ENCODE measurements around the gene RCSD1. TPM values are rescaled to one million over a fixed set of nuclear protein-coding genes. Genes with fewer than 3 reads are reported as not detected.

Gene RCSD1
- total and polyA plus RNA-seq, 2 experiments from 2014 or later = 0.77 to 0.80 TPM

DNA sequence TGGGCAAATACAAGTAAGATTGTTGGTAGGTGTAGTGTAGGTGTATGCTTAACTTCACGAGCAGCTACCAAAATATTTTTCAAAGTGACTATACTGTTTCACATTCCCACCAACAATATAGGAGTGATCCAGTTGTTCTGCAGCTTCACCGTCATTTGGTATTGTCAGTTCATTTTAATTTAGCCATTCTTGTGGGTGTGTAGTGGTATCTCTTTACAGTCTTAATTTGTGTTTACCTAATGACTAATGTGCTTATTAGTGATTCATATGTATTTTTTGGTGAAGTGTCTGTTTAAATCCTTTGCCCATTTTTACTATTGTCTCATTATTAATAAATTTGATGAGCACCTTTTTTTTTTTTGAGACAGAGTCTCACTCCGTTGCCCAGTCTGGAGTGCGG, 35.4 kb downstream of the RCSD1 start:
- no peak for DNase-seq (ENCODE audit: low spot score)
- peaks cover 10% of the 10 kb centered on the region for H3K4me1 ChIP-seq (ENCODE audit: insufficient read depth)
- no peaks in the 10 kb centered on the region for H3K36me3 ChIP-seq (replicated peaks; ENCODE audit: insufficient read depth, low read depth)
- H3K9me3 ChIP-seq (ENCODE audit: low read depth) = no peaks in the 10 kb centered on the region
- H3K27ac ChIP-seq = no peak overlapping the region
- H4K20me1 ChIP-seq (ENCODE audit: insufficient read depth, poor library complexity, severe bottlenecking) = no peaks in the 10 kb centered on the region
- no peak overlapping the region for H2AFZ ChIP-seq
- H3K9me2 ChIP-seq (replicated peaks; ENCODE audit: insufficient read depth) = no peaks in the 10 kb centered on the region
- TF ChIP-seq EZH2phosphoT487 (IDR thresholded peaks at IDR 0.05; ENCODE audit: low read depth, severe bottlenecking, unreplicated experiment) = no peak
- TF ChIP-seq, protein P1, sequence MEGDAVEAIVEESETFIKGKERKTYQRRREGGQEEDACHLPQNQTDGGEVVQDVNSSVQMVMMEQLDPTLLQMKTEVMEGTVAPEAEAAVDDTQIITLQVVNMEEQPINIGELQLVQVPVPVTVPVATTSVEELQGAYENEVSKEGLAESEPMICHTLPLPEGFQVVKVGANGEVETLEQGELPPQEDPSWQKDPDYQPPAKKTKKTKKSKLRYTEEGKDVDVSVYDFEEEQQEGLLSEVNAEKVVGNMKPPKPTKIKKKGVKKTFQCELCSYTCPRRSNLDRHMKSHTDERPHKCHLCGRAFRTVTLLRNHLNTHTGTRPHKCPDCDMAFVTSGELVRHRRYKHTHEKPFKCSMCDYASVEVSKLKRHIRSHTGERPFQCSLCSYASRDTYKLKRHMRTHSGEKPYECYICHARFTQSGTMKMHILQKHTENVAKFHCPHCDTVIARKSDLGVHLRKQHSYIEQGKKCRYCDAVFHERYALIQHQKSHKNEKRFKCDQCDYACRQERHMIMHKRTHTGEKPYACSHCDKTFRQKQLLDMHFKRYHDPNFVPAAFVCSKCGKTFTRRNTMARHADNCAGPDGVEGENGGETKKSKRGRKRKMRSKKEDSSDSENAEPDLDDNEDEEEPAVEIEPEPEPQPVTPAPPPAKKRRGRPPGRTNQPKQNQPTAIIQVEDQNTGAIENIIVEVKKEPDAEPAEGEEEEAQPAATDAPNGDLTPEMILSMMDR (IDR thresholded peaks at IDR 0.05; ENCODE audit: poor library complexity) = no peak
- TF ChIP-seq EZH2 (IDR thresholded peaks at IDR 0.05; ENCODE audit: borderline replicate concordance) = no peak
- no peak overlapping the region for H3K4me3 ChIP-seq
- H3K79me2 ChIP-seq = no peaks in the 10 kb centered on the region
- H3K4me2 ChIP-seq = no peak overlapping the region
- 98% methylated on average over 4 of the region's 4 CpGs for WGBS (ENCODE audit: low lambda C conversion rate, missing lambda C conversion rate)
- no peaks in the 10 kb centered on the region for H3K27me3 ChIP-seq

DNA sequence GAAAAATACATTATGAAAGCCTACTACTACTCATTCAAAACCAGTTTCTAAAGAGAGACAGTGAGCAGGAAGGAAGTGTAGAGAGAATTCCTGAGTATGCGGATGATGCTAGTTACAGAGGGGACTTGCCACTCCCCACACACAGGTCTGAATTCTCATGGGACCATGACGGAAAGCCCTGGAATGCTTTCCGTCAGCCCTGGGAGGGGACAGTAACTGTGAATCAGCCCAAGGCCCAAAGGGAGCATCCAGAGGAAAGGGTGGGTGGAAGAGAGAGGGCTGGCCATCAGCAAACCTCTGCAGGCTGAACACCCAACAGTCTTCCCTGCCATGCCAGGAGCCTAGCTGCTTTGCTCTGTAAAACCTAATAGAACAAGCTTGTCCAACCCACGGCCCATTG, 36.4 kb downstream of the RCSD1 start:
- no peak overlapping the region for H3K4me2 ChIP-seq
- no peaks in the 10 kb centered on the region for H3K27me3 ChIP-seq
- H3K4me3 ChIP-seq = no peak overlapping the region
- no peaks in the 10 kb centered on the region for H3K9me2 ChIP-seq (replicated peaks; ENCODE audit: insufficient read depth)
- no peak overlapping the region for H3K27ac ChIP-seq
- no peaks in the 10 kb centered on the region for H4K20me1 ChIP-seq (ENCODE audit: insufficient read depth, poor library complexity, severe bottlenecking)
- peaks cover 10% of the 10 kb centered on the region for H3K4me1 ChIP-seq (ENCODE audit: insufficient read depth)
- H3K79me2 ChIP-seq = no peaks in the 10 kb centered on the region
- TF ChIP-seq, protein P1 (IDR thresholded peaks at IDR 0.05; ENCODE audit: poor library complexity) = no peak
- TF ChIP-seq EZH2phosphoT487 (IDR thresholded peaks at IDR 0.05; ENCODE audit: low read depth, severe bottlenecking, unreplicated experiment) (no peak), EZH2 (IDR thresholded peaks at IDR 0.05; ENCODE audit: borderline replicate concordance) (no peak)
- no peak for DNase-seq (ENCODE audit: low spot score)
- no peaks in the 10 kb centered on the region for H3K9me3 ChIP-seq (ENCODE audit: low read depth)
- no peak overlapping the region for H2AFZ ChIP-seq
- 86% methylated on average over 4 of the region's 4 CpGs for WGBS (ENCODE audit: low lambda C conversion rate, missing lambda C conversion rate)
- no peaks in the 10 kb centered on the region for H3K36me3 ChIP-seq (replicated peaks; ENCODE audit: insufficient read depth, low read depth)

DNA sequence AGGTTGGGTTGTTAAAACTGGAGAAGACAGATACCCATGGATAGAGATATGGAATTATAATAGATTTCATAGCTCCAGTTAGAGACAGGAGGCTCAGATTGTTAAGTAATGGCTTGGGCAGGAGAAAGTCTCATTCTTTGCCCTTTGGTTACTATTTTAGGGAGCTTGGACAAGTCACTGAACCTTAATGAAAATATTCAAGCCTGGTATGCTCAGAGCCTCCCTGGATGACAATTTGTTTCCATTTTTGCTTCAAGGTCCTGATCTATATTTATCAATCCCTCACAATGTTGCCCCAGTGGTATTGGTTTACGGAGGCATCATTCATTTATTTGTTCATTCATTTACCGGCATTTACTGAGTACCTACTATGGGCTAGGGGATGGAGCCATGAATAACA, 37.5 kb downstream of the RCSD1 start:
- H3K27me3 ChIP-seq = no peaks in the 10 kb centered on the region
- WGBS (ENCODE audit: low lambda C conversion rate, missing lambda C conversion rate) = 96% methylated on average over 2 of the region's 2 CpGs
- TF ChIP-seq EZH2 (IDR thresholded peaks at IDR 0.05; ENCODE audit: borderline replicate concordance) = no peak
- TF ChIP-seq, protein P1 (IDR thresholded peaks at IDR 0.05; ENCODE audit: poor library complexity) = no peak
- no peak for TF ChIP-seq EZH2phosphoT487 (IDR thresholded peaks at IDR 0.05; ENCODE audit: low read depth, severe bottlenecking, unreplicated experiment)
- no peak overlapping the region for H3K4me3 ChIP-seq
- H2AFZ ChIP-seq = no peak overlapping the region
- H4K20me1 ChIP-seq (ENCODE audit: insufficient read depth, poor library complexity, severe bottlenecking) = no peaks in the 10 kb centered on the region
- no peaks in the 10 kb centered on the region for H3K36me3 ChIP-seq (replicated peaks; ENCODE audit: insufficient read depth, low read depth)
- peaks cover 7% of the 10 kb centered on the region for H3K4me1 ChIP-seq (ENCODE audit: insufficient read depth)
- no peak overlapping the region for H3K27ac ChIP-seq
- H3K9me3 ChIP-seq (ENCODE audit: low read depth) = no peaks in the 10 kb centered on the region
- no peaks in the 10 kb centered on the region for H3K79me2 ChIP-seq
- no peak for DNase-seq (ENCODE audit: low spot score)
- H3K4me2 ChIP-seq = no peak overlapping the region
- H3K9me2 ChIP-seq (replicated peaks; ENCODE audit: insufficient read depth) = no peaks in the 10 kb centered on the region

DNA sequence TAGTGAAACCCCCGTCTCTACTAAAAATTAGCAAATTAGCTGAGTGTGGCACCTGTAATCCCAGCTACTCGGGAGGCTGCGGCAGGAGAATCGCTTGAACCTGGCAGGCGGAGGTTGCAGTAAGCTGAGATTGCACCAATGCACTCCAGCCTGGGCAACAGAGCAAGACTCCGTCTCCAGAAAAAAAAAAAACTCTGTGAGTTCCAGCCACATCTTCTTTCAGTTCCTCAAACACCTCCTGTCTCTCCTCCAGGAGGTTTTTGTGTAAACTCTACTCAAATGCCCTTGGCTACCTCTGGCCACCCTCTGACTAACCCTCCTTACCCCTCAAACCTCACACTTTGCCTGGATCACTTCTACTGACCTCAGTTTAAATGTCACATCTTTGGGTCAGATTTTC, 38.1 kb downstream of the RCSD1 start:
- H3K4me2 ChIP-seq = no peak overlapping the region
- H3K4me3 ChIP-seq = no peak overlapping the region
- H3K4me1 ChIP-seq (ENCODE audit: insufficient read depth) = peaks cover 2% of the 10 kb centered on the region
- H3K79me2 ChIP-seq = no peaks in the 10 kb centered on the region
- TF ChIP-seq, protein P1 (IDR thresholded peaks at IDR 0.05; ENCODE audit: poor library complexity) = no peak
- TF ChIP-seq EZH2phosphoT487 (IDR thresholded peaks at IDR 0.05; ENCODE audit: low read depth, severe bottlenecking, unreplicated experiment) (no peak), EZH2 (IDR thresholded peaks at IDR 0.05; ENCODE audit: borderline replicate concordance) (no peak)
- H3K9me2 ChIP-seq (replicated peaks; ENCODE audit: insufficient read depth) = no peaks in the 10 kb centered on the region
- H3K9me3 ChIP-seq (ENCODE audit: low read depth) = no peaks in the 10 kb centered on the region
- no peak for DNase-seq (ENCODE audit: low spot score)
- no peaks in the 10 kb centered on the region for H3K36me3 ChIP-seq (replicated peaks; ENCODE audit: insufficient read depth, low read depth)
- no peaks in the 10 kb centered on the region for H3K27me3 ChIP-seq
- no peak overlapping the region for H2AFZ ChIP-seq
- WGBS (ENCODE audit: low lambda C conversion rate, missing lambda C conversion rate) = 99% methylated on average over 6 of the region's 6 CpGs
- H4K20me1 ChIP-seq (ENCODE audit: insufficient read depth, poor library complexity, severe bottlenecking) = no peaks in the 10 kb centered on the region
- H3K27ac ChIP-seq = no peak overlapping the region

Measured in hepatocyte (in vitro differentiated cells).